ENCODE data around the gene ELOVL7.
"Not testable (repeated sequence)": the region's sequence is repeated elsewhere in the genome, so short reads cannot be mapped to it uniquely, and the experiment has no call there.

Gene ELOVL7

DNA sequence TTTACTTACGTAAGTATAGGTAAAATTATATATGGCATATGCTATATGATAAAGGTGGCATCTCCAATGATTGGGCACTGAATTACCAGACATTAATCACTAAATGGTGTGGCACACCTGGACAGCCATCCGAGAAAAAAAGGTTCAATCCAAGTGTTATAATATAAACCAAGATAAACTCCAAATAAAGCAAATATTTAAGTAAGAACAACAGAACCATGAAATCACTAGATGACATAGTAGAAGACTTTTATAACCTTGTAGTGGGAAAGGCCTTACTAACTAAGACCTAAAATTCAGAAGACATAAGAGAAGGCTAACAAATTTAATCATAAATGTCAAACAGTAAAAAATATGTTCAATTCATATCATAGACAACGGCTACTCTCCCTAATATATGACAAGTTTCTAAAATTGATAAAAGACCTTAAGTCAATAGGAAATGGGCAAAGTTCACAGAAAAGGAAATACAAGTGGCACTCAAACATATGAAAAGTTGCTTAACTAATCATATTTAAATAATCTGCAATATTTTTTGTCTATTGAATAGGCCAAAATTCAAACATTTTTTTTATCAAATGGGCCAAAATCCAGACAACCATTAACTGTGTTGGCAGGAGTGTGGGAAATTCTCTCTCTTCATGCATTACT is 55.1 kb downstream of the ELOVL7 start:
- Mint-ChIP-seq H3K4me1 (no peaks in the 10 kb centered on the region), H3K36me3 (no peaks in the 10 kb centered on the region), H3K9me3 (no peaks in the 10 kb centered on the region), H3K4me3 (no peak overlapping the region), H3K27ac (no peak overlapping the region)
- ATAC-seq (no peak), DNase-seq (ENCODE audit: low spot score in 2 of 2) (no peak)

DNA sequence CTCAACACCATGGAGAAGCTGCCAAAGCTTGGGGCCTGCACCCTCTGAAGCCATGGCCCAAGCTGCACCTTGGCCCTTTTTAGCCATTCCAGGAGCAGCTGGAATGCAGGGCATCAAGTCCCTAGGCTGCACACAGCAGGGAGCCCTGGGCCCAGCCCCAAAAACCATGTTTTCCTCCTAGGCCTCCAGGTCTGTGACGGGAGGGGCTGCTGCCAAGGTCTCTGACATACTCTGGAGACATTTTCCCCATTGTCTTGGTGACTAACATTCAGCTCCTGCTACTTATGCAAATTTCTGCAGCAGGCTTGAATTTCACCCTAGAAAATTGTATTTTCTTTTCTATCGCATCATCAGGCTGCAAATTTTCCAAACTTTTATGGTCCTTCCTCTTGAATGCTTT is 64.6 kb downstream of the ELOVL7 start:
- no peak overlapping the region for H3K27ac Mint-ChIP-seq
- ATAC-seq (no peak), DNase-seq (ENCODE audit: low spot score in 2 of 2) (no peak)
- H3K4me3 Mint-ChIP-seq, result no peak overlapping the region
- no peaks in the 10 kb centered on the region for H3K36me3 Mint-ChIP-seq
- no peaks in the 10 kb centered on the region for H3K4me1 Mint-ChIP-seq
- no peaks in the 10 kb centered on the region for H3K9me3 Mint-ChIP-seq

DNA sequence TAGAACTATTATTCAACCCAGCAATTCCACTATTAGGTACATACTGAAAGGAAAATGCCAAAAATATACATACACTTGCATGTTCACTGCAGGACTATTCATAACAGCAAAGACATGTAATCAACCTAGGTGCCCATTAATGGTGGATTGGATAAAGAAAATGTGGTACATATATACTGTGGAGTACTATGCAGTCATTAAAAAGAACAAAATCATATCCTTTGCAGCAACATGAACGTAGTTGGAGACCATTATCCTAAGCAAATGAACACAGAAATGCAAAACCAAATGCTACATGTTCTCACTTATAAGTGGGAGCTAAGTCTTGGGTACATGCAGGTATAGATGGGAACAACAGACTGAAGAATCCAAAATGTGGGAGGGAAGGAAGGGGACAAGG is 67.7 kb downstream of the ELOVL7 start:
- Mint-ChIP-seq H3K4me3 (no peak overlapping the region), H3K27ac (no peak overlapping the region), H3K36me3 (no peaks in the 10 kb centered on the region), H3K9me3 (no peaks in the 10 kb centered on the region), H3K4me1 (no peaks in the 10 kb centered on the region)
- DNase-seq (ENCODE audit: low spot score in 2 of 2), result no peak
- no peak for ATAC-seq

DNA sequence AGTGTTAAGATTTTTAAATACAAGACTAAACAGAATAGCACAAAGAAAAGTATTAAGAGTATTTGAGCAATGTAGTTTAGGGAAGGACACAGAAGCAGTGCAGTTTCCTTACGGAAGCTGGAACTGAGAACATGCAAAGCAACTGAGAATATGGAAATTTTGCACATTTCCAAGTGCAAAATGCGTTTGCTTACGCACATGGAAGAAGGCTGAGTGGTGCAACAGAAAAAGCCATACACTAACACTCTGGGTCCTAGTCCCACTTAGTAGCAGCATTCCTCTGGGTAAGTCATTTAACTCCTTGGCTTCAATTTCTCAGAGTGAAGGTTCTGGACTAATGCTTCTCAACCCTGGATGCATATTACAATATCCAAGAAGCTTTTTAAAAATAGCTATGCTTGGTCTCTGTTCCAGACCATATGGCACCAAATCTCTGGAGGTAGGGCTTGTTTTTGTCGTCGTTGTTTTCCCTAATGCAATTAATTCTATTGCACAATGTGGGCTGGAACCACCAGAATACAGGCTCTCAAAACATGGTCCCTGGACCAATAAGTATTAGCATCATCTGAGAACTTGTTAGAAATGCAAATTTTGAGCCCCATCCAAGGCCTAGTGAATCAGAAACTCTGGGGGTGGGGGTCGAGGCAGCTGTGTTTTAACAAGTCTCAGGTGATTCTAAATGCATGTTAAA is 78.9 kb downstream of the ELOVL7 start:
- Mint-ChIP-seq H3K4me1 (no peaks in the 10 kb centered on the region), H3K36me3 (no peaks in the 10 kb centered on the region), H3K9me3 (no peaks in the 10 kb centered on the region), H3K4me3 (no peak overlapping the region), H3K27ac (no peak overlapping the region)
- no peak for ATAC-seq
- DNase-seq (ENCODE audit: low spot score in 2 of 2), result no peak

DNA sequence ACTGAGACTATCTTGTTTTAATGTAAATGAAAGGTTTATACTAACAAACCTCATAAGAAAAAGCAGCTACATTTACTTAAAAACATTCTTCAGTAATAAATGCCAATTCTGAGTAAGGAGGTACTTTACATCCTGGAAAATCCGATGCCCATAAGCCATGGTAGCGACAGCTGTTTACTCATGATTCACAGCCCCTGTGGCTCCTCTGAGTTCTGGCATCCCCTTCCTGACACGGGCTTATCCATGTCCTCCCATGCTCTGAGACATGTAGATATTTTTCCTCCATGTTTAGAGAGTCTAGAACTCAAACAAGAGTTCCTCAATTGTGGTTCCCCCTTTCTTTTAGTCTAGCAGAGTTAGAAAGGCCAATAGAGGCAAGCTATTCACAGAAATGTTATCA is 81.0 kb downstream of the ELOVL7 start:
- DNase-seq (ENCODE audit: low spot score in 2 of 2) (no peak), ATAC-seq (no peak)
- Mint-ChIP-seq H3K4me3 (no peak overlapping the region), H3K27ac (no peak overlapping the region), H3K36me3 (no peaks in the 10 kb centered on the region), H3K4me1 (no peaks in the 10 kb centered on the region), H3K9me3 (no peaks in the 10 kb centered on the region)

DNA sequence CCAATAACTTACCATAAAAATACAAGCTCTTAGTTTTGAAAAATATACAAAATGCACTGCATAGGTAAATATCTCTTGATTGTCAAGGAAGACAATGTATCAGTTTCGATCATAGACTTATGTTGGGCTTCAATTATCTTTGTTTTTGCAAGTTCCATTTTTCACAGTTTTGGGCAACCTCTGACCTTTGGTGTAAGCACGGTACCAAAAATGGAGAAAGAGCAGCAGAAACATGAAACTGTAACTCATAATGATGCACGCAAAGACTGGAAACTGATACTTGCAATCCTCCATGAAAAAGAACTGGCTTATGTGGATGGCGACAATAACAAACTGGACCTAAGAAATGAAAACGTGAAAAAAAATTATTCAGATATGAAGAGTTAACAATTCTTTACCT is 89.6 kb downstream of the ELOVL7 start:
- ATAC-seq (no peak), DNase-seq (ENCODE audit: low spot score in 2 of 2) (no peak)
- no peak overlapping the region for H3K27ac Mint-ChIP-seq
- no peaks in the 10 kb centered on the region for H3K9me3 Mint-ChIP-seq
- H3K4me3 Mint-ChIP-seq, result no peak overlapping the region
- no peaks in the 10 kb centered on the region for H3K4me1 Mint-ChIP-seq
- no peaks in the 10 kb centered on the region for H3K36me3 Mint-ChIP-seq

DNA sequence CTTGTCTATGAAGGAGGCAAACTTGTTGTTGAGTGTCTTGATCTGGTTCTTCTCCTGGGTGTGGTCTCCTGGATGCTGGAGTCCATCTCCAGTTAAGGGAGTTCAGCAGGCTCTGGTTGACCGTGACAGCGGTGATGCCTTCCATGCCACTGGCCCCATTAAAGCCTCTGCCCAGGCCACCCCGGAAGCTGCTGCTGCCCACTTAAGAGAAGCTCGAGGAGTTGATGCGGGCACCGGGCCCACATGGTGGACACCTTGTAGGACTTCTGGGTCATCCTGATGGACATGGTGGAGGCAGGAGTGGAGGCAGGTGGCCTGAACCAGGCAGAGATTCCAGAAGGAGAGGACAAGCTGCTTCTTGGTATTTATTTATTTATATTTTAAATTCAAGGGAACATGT is 99.4 kb downstream of the ELOVL7 start:
- Mint-ChIP-seq H3K36me3 (no peaks in the 10 kb centered on the region), H3K9me3 (peaks cover 8% of the 10 kb centered on the region), H3K4me1 (no peaks in the 10 kb centered on the region), H3K27ac (no peak overlapping the region), H3K4me3 (no peak overlapping the region)
- ATAC-seq (peak; percentile 34), DNase-seq (ENCODE audit: low spot score in 2 of 2) (no peak)

DNA sequence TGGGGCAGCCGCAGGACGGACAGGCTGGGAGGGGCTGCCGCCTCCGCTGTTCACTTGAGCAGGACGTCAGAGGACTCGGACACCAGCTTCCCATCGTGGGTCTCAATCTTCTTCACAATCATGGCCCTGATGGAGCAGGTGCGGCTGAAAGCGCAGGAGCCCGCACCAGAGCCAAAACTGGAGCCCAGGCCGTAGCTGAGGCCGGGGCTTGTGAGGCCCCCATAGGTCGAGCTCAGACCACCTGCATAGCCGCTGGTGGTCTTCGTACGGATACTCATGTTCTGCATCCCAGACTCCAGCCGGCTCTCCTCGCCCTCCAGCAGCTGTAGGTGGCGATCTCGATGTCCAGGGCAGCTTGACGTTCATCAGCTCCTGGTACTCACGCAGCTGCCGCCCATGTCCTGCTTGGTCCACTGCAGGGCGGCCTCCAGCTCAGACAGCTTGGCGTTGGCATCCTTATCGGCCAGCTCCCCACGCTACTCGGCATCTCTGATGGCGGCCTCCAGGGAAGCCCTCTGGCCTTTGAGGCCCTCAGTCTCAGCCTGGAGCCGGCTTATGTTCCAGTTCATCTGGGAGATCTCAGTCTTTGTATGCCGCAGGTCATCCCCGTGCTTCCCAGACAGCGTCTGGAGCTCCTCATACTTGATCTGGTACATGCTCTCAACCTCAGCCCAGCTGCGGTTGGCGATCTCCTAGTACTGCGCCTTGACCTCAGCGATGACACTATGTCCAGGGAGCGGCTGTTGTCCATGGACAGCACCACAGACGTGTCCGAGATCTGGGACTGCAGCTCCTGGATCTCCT is 100.4 kb downstream of the ELOVL7 start:
- no peak for DNase-seq (ENCODE audit: low spot score in 2 of 2)
- H3K36me3 Mint-ChIP-seq, result no peaks in the 10 kb centered on the region
- ATAC-seq, result no peak
- peaks cover 10% of the 10 kb centered on the region for H3K9me3 Mint-ChIP-seq
- H3K4me3 Mint-ChIP-seq, result no peak overlapping the region
- no peaks in the 10 kb centered on the region for H3K4me1 Mint-ChIP-seq
- H3K27ac Mint-ChIP-seq, result no peak overlapping the region

DNA sequence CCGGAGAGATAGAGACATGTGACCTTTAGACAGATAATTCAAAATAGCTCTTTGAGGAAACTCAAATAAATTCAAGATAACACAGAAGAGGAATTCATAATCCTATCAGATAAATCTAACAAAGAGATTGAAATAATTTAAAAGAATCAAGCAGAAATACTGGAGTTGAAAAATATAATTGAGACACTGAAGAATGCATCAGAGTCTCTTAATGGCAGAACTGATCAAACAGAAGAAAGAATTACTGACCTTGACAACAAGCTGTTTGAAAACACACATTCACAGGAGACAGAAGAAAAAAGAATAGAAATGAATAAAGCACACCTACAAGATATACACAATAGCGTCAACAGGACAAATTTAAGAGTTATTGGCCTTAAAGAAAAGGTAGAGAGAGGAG is 103.7 kb downstream of the ELOVL7 start:
- Mint-ChIP-seq H3K4me1 (no peaks in the 10 kb centered on the region), H3K4me3 (no peak overlapping the region), H3K36me3 (no peaks in the 10 kb centered on the region), H3K9me3 (peaks cover 10% of the 10 kb centered on the region), H3K27ac (no peak overlapping the region)
- ATAC-seq (no peak), DNase-seq (ENCODE audit: low spot score in 2 of 2) (no peak)

DNA sequence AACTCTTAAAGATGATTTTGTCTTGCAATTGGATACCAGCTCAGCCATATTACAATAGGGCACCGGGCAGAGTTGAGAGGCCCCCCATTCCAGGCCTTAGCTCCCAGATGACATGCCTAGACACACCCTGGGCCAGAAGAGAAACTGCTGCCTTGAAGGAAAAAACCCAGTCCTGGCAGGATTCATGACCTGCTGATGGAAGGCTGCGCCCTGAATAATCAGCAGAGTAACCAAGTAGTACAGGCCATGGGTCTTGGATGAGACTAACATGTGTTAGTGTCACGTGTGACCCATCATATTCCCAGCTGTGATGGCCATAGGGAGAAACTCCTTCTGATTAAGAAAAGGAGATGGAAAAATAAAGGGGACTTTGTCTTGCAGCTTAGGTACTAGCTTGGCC is 105.1 kb downstream of the ELOVL7 start:
- Mint-ChIP-seq H3K9me3 (peaks cover 10% of the 10 kb centered on the region), H3K4me3 (no peak overlapping the region), H3K27ac (no peak overlapping the region), H3K4me1 (no peaks in the 10 kb centered on the region), H3K36me3 (no peaks in the 10 kb centered on the region)
- ATAC-seq (no peak), DNase-seq (ENCODE audit: low spot score in 2 of 2) (no peak)

DNA sequence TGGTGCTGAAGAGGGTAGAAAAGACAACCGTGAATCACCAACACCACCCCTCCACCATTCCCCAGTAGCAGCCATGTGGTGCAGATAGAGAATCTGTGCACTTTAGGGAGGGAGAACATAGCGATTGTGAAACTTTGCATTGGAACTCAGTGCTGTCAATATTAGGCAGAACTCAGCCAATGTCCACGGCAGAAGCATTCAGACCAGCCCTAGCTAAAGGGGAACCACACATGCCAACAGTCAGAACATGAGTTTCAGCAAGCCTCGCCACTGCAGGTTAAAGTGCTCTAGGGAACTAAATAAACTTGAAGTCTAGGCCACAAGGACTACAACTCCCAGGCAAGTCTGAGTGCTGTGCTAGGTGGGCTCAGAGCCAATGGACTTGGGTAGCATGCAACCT is 105.6 kb downstream of the ELOVL7 start:
- DNase-seq (ENCODE audit: low spot score in 2 of 2), result no peak
- Mint-ChIP-seq H3K4me1 (no peaks in the 10 kb centered on the region), H3K4me3 (no peak overlapping the region), H3K9me3 (peaks cover 10% of the 10 kb centered on the region), H3K27ac (no peak overlapping the region), H3K36me3 (no peaks in the 10 kb centered on the region)
- no peak for ATAC-seq

DNA sequence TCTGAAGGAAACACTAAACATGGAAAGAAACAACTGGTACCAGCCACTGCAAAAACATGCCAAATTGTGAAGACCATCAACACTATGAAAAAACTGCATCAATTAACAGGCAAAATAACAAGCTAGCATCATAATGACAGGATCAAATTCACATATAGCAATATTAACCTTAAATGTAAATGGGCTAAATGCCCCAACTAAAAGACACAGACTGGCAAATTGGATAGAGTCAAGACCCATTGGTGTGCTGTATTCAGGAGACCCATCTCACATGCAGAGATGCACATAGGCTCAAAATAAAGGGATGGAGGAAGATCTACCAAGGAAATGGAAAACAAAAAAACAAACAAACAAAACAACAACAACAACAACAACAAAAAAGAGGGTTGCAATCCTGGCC is 113.2 kb downstream of the ELOVL7 start:
- not testable (repeated sequence) for H3K4me1 Mint-ChIP-seq; ATAC-seq; H3K9me3 Mint-ChIP-seq; DNase-seq (ENCODE audit: low spot score in 2 of 2); H3K4me3 Mint-ChIP-seq; H3K36me3 Mint-ChIP-seq; H3K27ac Mint-ChIP-seq

DNA sequence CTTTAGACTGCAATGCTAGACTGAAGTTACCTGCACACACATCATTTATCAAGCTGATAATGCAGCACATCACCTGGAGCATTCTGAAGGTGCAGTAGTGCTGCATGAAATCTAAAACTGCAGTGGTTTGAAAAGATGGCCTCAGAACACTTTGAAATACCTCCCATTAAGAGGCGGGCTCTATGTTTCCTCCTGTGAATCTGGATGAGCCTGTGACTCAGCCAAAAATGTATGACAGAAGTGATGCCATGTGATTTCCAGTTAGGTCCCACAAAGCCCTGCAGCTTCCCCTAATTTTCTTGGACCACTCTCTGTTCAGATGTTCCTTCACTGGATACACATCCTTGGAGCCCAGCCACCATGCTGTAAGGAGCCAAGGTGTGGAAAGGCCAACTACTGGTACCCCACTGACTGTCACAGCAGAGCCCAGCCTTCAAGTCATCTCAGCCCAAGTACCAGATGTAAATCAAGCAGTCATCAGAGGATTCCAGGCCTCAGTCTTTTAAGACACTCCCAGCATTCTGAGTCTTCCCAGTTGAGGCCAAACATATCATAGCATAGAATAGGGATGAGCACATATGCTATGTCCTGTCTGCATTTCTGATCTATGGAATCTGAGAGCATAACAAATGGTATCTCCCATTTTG is 116.9 kb downstream of the ELOVL7 start:
- Mint-ChIP-seq H3K4me3 (no peak overlapping the region), H3K4me1 (no peaks in the 10 kb centered on the region), H3K36me3 (no peaks in the 10 kb centered on the region), H3K9me3 (peaks cover 5% of the 10 kb centered on the region), H3K27ac (no peak overlapping the region)
- no peak for DNase-seq (ENCODE audit: low spot score in 2 of 2)
- ATAC-seq, result no peak

DNA sequence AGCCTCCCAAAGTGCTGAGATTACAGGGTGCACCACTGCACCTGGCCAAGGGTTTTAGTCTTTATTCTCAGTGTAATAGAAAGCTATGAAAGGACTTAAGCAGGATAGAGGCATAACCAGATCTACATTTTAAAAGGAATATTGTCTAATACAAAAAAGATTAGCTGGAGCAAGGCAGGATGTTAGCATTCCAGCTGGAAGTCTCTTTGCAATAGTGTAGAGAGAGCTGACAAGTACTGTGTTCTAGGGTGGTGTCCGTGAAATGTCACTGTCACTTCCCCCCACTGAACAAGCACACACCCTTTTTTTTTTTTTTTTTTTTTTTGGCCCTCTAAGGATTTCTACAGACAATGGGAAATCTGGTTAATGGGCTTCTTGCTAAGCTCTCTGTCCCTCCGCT is 119.9 kb downstream of the ELOVL7 start:
- Mint-ChIP-seq H3K9me3 (no peaks in the 10 kb centered on the region), H3K27ac (no peak overlapping the region), H3K36me3 (no peaks in the 10 kb centered on the region), H3K4me1 (no peaks in the 10 kb centered on the region), H3K4me3 (no peak overlapping the region)
- no peak for ATAC-seq
- DNase-seq (ENCODE audit: low spot score in 2 of 2), result no peak

DNA sequence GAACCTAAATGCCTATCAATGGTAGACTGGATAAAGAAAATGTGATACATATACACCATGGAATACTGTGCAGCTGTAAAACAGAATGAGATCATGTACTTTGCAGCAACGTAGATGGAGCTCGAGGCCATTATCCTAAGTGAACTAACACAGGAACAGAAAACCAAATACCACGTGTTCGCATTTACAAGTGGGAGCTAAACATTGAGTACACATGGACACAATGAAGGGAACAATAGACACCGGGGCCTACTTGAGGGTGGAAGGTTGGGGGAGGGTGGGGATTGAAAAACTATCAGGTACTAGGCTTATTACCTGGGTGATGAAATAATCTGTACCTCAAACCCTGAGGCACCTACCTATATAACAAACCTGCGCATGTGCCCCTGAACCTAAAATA is 121.7 kb downstream of the ELOVL7 start:
- no peak overlapping the region for H3K27ac Mint-ChIP-seq
- no peaks in the 10 kb centered on the region for H3K36me3 Mint-ChIP-seq
- ATAC-seq (no peak), DNase-seq (ENCODE audit: low spot score in 2 of 2) (no peak)
- H3K9me3 Mint-ChIP-seq, result peaks cover 3% of the 10 kb centered on the region
- H3K4me1 Mint-ChIP-seq, result no peaks in the 10 kb centered on the region
- no peak overlapping the region for H3K4me3 Mint-ChIP-seq

Measured in stimulated activated effector memory CD8-positive, alpha-beta T cell treated with anti-CD3 and anti-CD28 coated beads, Interleukin-12 subunit alpha, Interleukin-12 subunit beta, amount 100 ng/mL, for 72 hours (primary cell).